HCT116 (cell line): Measurements from ENCODE around the gene ATXN1. TPM values are rescaled to one million over a fixed set of nuclear protein-coding genes. Genes with fewer than 3 reads are reported as not detected.

Source experiments
- ATAC-seq: fragments of 200-7000 bp; cut with Tn5 transposase; 2 replicates; pipeline ENCODE4 v1.9.1; 2020; ENCODE audit warnings: mild to moderate bottlenecking, moderate library complexity
- BruUV-seq: library from RNA; stranded (reverse); fragments of 400-500 nt; replicated peaks from 2 replicates; lab custom pipeline; 2021; lab: Mats Ljungman, UMichigan
- CTCF ChIA-PET: fragments of 300-600 bp; sonication (Branson Sonifier 250); formaldehyde crosslinking; loops from one replicate; lab custom pipeline; 2021; ENCODE audit warnings: antibody characterized with exemption; lab: Charles Lee
- POLR2A ChIA-PET: fragments of 300-600, 350-600 bp; sonication (Branson Sonifier 250); formaldehyde crosslinking; loops from one replicate; lab custom pipeline; 2021; ENCODE audit warnings: antibody characterized with exemption; lab: Charles Lee
- RAD21 ChIA-PET, 2 experiments: fragments of 300-600 bp; sonication (Branson Sonifier 250); formaldehyde crosslinking; loops; one replicate each; lab custom pipeline; 2023; ENCODE audit warnings: low total read pairs in 2 of 2; ENCODE audit not compliant: uncharacterized antibody in 2 of 2, unreplicated experiment in 2 of 2, low non-redundant PET in 1 of 2; lab: Charles Lee
- DNase-seq: peaks from one replicate; pipeline ENCODE4 v3.0.0-alpha.2; 2010; ENCODE audit warnings: low read depth, low spot score
- H2AFZ ChIP-seq: fragments of 200-600 bp; shearing (Covaris generic), sonication (generic); 2 replicates; pipeline ENCODE4 v1.6.1; 2017; ENCODE audit warnings: low read depth, mixed run types, mixed read lengths, antibody characterized with exemption, low read length; ENCODE audit not compliant: poor library complexity, severe bottlenecking
- H3K27ac ChIP-seq: 2 replicates; pipeline ENCODE4 v1.5.1; 2012; ENCODE audit warnings: low read depth, low read length
- H3K27me3 ChIP-seq: fragments of 200-600 bp; sonication (generic); 2 replicates; pipeline ENCODE4 v1.6.1; 2016; ENCODE audit warnings: mixed run types, low read length, mixed read lengths; ENCODE audit not compliant: insufficient read depth
- H3K36me3 ChIP-seq, 2 experiments: fragments of 200-500 bp in 1 of 2; fragments of 200-600 bp in 1 of 2; sonication (Bioruptor generic) in 1 of 2; sonication (generic) in 1 of 2; 2 replicates each; pipeline versions ENCODE4 v1.5.1 to v1.6.1; 2014 to 2016; ENCODE audit warnings: low read length in 2 of 2, inconsistent platforms in 1 of 2, mixed read lengths in 1 of 2, mixed run types in 1 of 2; ENCODE audit not compliant: insufficient read depth in 2 of 2, control insufficient read depth in 1 of 2
- H3K4me1 ChIP-seq, 2 experiments: fragments of 200-600 bp in 1 of 2; sonication (generic) in 1 of 2; 2 replicates each; pipeline versions ENCODE4 v1.5.1 to v1.6.1; 2012 to 2017; ENCODE audit warnings: low read length in 2 of 2, inconsistent platforms in 1 of 2, mild to moderate bottlenecking in 1 of 2, mixed read lengths in 1 of 2, mixed run types in 1 of 2, moderate library complexity in 1 of 2; ENCODE audit not compliant: insufficient read depth in 2 of 2, control insufficient read depth in 1 of 2
- H3K4me2 ChIP-seq: fragments of 200-600 bp; sonication (generic); 2 replicates; pipeline ENCODE4 v1.6.1; 2017; ENCODE audit warnings: mixed run types, low read length, mixed read lengths
- H3K4me3 ChIP-seq, 2 experiments: fragments of 200-600 bp in 1 of 2; sonication (generic) in 1 of 2; replicated peaks in 1 of 2; 2 replicates each; pipeline ENCODE4 v1.5.1; 2011 to 2016; ENCODE audit warnings: low read length in 2 of 2, control low read depth in 1 of 2, low read depth in 1 of 2, mild to moderate bottlenecking in 1 of 2, mixed read lengths in 1 of 2, mixed run types in 1 of 2
- H3K79me2 ChIP-seq: fragments of 200-600 bp; sonication (generic); 2 replicates; pipeline ENCODE4 v1.6.1; 2017; ENCODE audit warnings: mild to moderate bottlenecking, mixed run types, low read length, moderate library complexity, mixed read lengths; ENCODE audit not compliant: insufficient read depth
- H3K9ac ChIP-seq: fragments of 200-600 bp; sonication (generic); 2 replicates; pipeline ENCODE4 v1.6.1; 2016; ENCODE audit warnings: low read length, mixed read lengths
- H3K9me2 ChIP-seq: fragments of 200-600 bp; sonication (generic), shearing (Covaris generic); 2 replicates; pipeline ENCODE4 v1.6.1; 2017; ENCODE audit warnings: mixed run types, mild to moderate bottlenecking, moderate library complexity; ENCODE audit not compliant: insufficient read depth
- H3K9me3 ChIP-seq, 2 experiments: fragments of 200-500 bp in 1 of 2; fragments of 200-600 bp in 1 of 2; sonication (Bioruptor generic) in 1 of 2; sonication (generic) in 1 of 2; 2 replicates each; pipeline ENCODE4 v1.6.1; 2014 to 2017; ENCODE audit warnings: low read length in 2 of 2, mixed read lengths in 2 of 2, inconsistent platforms in 1 of 2, low read depth in 1 of 2, mild to moderate bottlenecking in 1 of 2, mixed run types in 1 of 2, moderate library complexity in 1 of 2; ENCODE audit not compliant: control insufficient read depth in 1 of 2, insufficient read depth in 1 of 2
- H4K20me1 ChIP-seq: fragments of 200-600 bp; sonication (generic), shearing (Covaris generic); 2 replicates; pipeline ENCODE4 v1.6.1; 2017; ENCODE audit warnings: mixed run types, mild to moderate bottlenecking, moderate library complexity; ENCODE audit not compliant: insufficient read depth
- CEBPB ChIP-seq: IDR thresholded peaks from 2 replicates; pipeline ENCODE4 v1.6.1; 2012; ENCODE audit warnings: low read depth
- CTCF ChIP-seq, 3 experiments: fragments of 200-600 bp in 1 of 3; sonication (generic) in 1 of 3; IDR thresholded peaks in 2 of 3; conservative IDR thresholded peaks in 1 of 3; 2 replicates each; pipeline ENCODE4 v1.5.1; 2012 to 2017; ENCODE audit warnings: low read depth in 2 of 3, low read length in 2 of 3, antibody characterized with exemption in 1 of 3, borderline replicate concordance in 1 of 3, control low read depth in 1 of 3, mild to moderate bottlenecking in 1 of 3, mixed read lengths in 1 of 3, mixed run types in 1 of 3, moderate library complexity in 1 of 3; ENCODE audit not compliant: insufficient read depth in 1 of 3
- EGR1 ChIP-seq: IDR thresholded peaks from 2 replicates; pipeline ENCODE4 v1.6.1; 2012; ENCODE audit warnings: low read depth
- ELF1 ChIP-seq: IDR thresholded peaks from 2 replicates; pipeline ENCODE4 v1.6.1; 2012; ENCODE audit warnings: low read depth, borderline replicate concordance
- EZH2 ChIP-seq: fragments of 200-600 bp; sonication (generic); IDR thresholded peaks from 2 replicates; pipeline ENCODE4 v1.6.1; 2017; ENCODE audit warnings: antibody characterized with exemption, mixed run types
- MAX ChIP-seq: IDR thresholded peaks from 2 replicates; pipeline ENCODE4 v1.6.1; 2012
- RAD21 ChIP-seq: IDR thresholded peaks from 2 replicates; pipeline ENCODE4 v1.6.1; 2012; ENCODE audit warnings: low read depth, mild to moderate bottlenecking
- SP1 ChIP-seq: IDR thresholded peaks from 2 replicates; pipeline ENCODE4 v1.6.1; 2012; ENCODE audit warnings: low read depth
- SRF ChIP-seq: IDR thresholded peaks from 2 replicates; pipeline ENCODE4 v1.6.1; 2012; ENCODE audit warnings: low read depth
- intact Hi-C: fragments of 100-400 bp; cut with micrococcal nuclease; formaldehyde crosslinking; loops from 2 replicates; pipeline ENCODE4 v1.10.0; 2022
- total RNA-seq: library from RNA; stranded (reverse); gene quantifications from one replicate; pipeline ENCODE4 v1.2.1, GENCODE V29; 2021; ENCODE audit not compliant: unreplicated experiment

Gene ATXN1
- total RNA-seq, 1 experiment from 2014 or later: 21.0 TPM

DNA sequence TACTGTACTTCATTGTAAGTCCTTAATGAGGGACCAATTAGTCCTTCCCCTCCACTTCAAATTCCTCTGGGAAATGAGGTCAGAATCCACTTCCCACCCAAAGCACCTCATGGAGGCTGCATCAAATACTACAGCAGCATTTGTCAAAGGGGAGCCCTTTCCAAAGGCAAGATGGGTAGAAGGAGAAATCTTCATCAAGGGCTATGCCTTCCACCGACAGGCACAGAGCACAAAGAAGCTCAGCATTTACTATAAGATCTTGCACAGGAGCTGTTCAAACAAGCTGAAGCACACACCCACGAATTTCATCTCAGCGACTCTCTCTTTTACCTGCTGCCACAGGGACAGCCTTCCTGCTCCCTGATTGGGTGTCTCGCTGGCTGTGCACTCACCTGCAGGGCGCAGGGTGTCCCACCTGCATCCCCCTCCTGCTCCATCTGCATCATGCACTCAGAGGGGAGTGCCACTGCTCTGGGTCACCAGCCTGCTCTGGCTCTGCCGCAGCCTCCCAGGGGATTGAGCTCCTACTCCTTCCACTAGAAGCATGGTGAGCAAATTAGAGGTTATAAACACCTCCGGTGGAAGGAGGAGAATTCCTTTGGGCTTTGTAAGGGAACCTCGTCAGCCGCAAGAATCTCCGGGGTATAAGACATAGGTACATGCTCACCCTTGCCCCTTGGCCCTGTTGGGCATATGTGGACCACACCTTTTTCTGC, 164.5 kb downstream of the ATXN1 start:
- no TSS peak for BruUV-seq
- no peak overlapping the region for H3K4me2 ChIP-seq
- ATAC-seq (no peak), DNase-seq (no peak)
- H3K9me3 ChIP-seq: no peaks in the 10 kb centered on the region
- no peaks in the 10 kb centered on the region for H3K36me3 ChIP-seq
- H3K27ac ChIP-seq: no peak overlapping the region
- H3K9me2 ChIP-seq: no peaks in the 10 kb centered on the region
- H3K4me1 ChIP-seq: no peaks in the 10 kb centered on the region
- no peak overlapping the region for H3K4me3 ChIP-seq
- ChIA-PET CTCF (no interaction called here), RAD21 (no interaction called here), POLR2A (no interaction called here)
- no peaks in the 10 kb centered on the region for H3K27me3 ChIP-seq
- H3K9ac ChIP-seq: no peak overlapping the region
- no peak overlapping the region for H2AFZ ChIP-seq
- intact Hi-C loops: no loop called here
- H4K20me1 ChIP-seq: no peaks in the 10 kb centered on the region
- H3K79me2 ChIP-seq: no peaks in the 10 kb centered on the region
- no peak for TF ChIP-seq EGR1
- no peak for TF ChIP-seq RAD21
- no peak for TF ChIP-seq CEBPB
- no peak for TF ChIP-seq ELF1
- TF ChIP-seq CTCF (IDR thresholded peaks at IDR 0.05 in 2 of 3, conservative IDR thresholded peaks at IDR 0.05 in 1 of 3; ENCODE audit: borderline replicate concordance in 1 of 3, insufficient read depth in 1 of 3, low read depth in 2 of 3, low read length in 2 of 3): no peak
- TF ChIP-seq EZH2: no peak
- no peak for TF ChIP-seq SP1
- TF ChIP-seq MAX: no peak
- no peak for TF ChIP-seq SRF
